GM18861 (cell line): Measurements from ENCODE around the gene FBXL13.
A peak's percentile ranks its signal among the peaks of the same experiment; 100 is the strongest.
"Not testable (repeated sequence)": the region's sequence is repeated elsewhere in the genome, so short reads cannot be mapped to it uniquely, and the experiment has no call there.

Experiments used
- ATAC-seq: cut with Tn5 transposase; IDR thresholded peaks from one replicate; pipeline ENCODE4 v1.9.1; 2021; ENCODE audit not compliant: unreplicated experiment

Gene FBXL13

GRCh38 chr7:102866535-102867215, 207.9 kb downstream of the FBXL13 start:
- ATAC-seq = no peak

- no peak for ATAC-seq
Measured at GRCh38 chr7:102864958-102865357, 209.6 kb downstream of the FBXL13 start.

GRCh38 chr7:102860351-102860811, 214.2 kb downstream of the FBXL13 start:
- no peak for ATAC-seq

GRCh38 chr7:102859799-102860125, 214.8 kb downstream of the FBXL13 start:
- no peak for ATAC-seq

- no peak for ATAC-seq
Measured at GRCh38 chr7:102859084-102859798, 215.4 kb downstream of the FBXL13 start.

- no peak for ATAC-seq
Measured at GRCh38 chr7:102856036-102856435, 218.6 kb downstream of the FBXL13 start.

GRCh38 chr7:102849538-102849937, 225.1 kb downstream of the FBXL13 start:
- no peak for ATAC-seq

GRCh38 chr7:102849079-102849478, 225.5 kb downstream of the FBXL13 start:
- no peak for ATAC-seq

- ATAC-seq = no peak
Measured at GRCh38 chr7:102845346-102845745, 229.2 kb downstream of the FBXL13 start.

GRCh38 chr7:102843850-102844249, 230.7 kb downstream of the FBXL13 start:
- ATAC-seq = peak; percentile 88

GRCh38 chr7:102842284-102842683, 232.3 kb downstream of the FBXL13 start:
- no peak for ATAC-seq

- no peak for ATAC-seq
Measured at GRCh38 chr7:102841290-102841689, 233.3 kb downstream of the FBXL13 start.

- no peak for ATAC-seq
Measured at GRCh38 chr7:102840404-102840803, 234.2 kb downstream of the FBXL13 start.

GRCh38 chr7:102838572-102839101, 236.0 kb downstream of the FBXL13 start:
- not testable (repeated sequence) for ATAC-seq

- no peak for ATAC-seq
Measured at GRCh38 chr7:102837802-102838201, 236.8 kb downstream of the FBXL13 start.

- ATAC-seq = no peak
Measured at GRCh38 chr7:102836977-102837376, 237.6 kb downstream of the FBXL13 start.

GRCh38 chr7:102836191-102836919, 238.2 kb downstream of the FBXL13 start:
- no peak for ATAC-seq

- ATAC-seq = peak; percentile 94
Measured at GRCh38 chr7:102834999-102835398, 239.6 kb downstream of the FBXL13 start.

GRCh38 chr7:102834466-102834865, 240.1 kb downstream of the FBXL13 start:
- no peak for ATAC-seq

GRCh38 chr7:102833343-102833742, 241.3 kb downstream of the FBXL13 start:
- no peak for ATAC-seq

GRCh38 chr7:102832674-102833073, 241.9 kb downstream of the FBXL13 start:
- ATAC-seq = no peak

GRCh38 chr7:102830197-102830596, 244.4 kb downstream of the FBXL13 start:
- ATAC-seq = no peak
